Femur (tissue), 1 donor: ENCODE results near the gene BPI.
"Not testable (repeated sequence)": the region's sequence is repeated elsewhere in the genome, so short reads cannot be mapped to it uniquely, and the experiment has no call there.

Experiments
- DNase-seq: peaks from one replicate; pipeline ENCODE4 v3.0.0-alpha.2; 2017

BPI gene

DNA sequence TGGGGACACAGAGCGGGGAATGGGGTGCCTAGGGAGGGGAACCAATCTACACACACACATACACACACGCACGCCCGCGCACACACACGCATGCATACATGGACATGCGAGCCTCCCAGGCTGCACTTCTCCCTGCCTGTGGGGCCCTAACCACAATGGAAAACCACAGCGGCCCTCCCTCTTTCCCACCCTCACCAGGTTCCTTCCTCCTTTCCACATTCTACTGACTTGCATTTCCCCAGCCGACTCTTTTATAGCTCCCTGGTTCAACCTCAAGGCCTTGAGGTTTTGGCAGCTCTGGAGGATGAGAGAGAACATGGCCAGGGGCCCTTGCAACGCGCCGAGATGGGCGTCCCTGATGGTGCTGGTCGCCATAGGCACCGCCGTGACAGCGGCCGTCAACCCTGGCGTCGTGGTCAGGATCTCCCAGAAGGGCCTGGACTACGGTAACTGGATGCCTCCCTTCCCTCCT is at the start of gene BPI:
BPI (plus strand) TSS at position 249 of the 472 bp plus-strand sequence; CDS start at position 317, 68 bp downstream.
- DNase-seq, result peak; percentile 84

- not testable (repeated sequence) for DNase-seq
Measured at GRCh38 chr20:38254621-38255020, 49.3 kb upstream of the BPI start.

DNA sequence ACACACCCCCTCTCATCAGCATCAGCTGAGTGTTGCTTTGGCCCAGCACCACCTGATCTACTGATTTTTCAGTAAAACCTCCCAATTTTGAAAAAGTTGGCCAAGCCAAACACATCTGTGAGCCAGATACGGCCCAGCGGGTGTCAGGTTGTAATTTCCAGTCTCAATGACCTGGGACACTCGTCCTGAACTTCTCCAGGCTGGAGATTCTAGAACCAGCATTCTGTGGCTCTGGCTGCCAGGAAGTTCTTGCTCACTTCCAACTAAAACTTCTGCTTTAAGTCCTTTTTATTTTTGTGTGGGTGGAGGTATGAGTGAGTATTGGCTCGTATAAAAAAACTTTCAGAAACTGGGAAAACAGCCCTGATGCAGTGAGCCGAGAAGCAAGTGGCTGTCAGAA is 48.6 kb upstream of the BPI start:
- DNase-seq, result peak; percentile 73

DNA sequence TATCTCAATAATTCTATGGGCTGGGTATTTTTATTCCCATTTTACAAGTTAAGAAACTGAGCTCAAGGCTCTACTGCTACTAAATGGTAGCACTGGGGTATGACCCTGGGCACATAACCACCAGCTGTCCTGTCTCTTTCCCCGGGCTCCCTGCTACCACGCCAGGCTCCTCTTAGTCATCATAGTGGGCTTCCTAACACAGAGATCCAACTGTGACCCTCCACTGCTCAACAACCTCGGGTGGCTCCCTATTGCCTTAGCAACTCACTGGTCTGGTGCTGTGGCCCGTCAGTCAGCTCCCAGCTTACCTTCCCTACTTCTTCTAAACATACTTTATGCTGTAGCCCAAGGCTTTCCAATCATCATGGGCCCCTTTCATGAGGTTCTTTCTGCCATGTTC is 47.9 kb upstream of the BPI start:
- DNase-seq, result no peak

DNA sequence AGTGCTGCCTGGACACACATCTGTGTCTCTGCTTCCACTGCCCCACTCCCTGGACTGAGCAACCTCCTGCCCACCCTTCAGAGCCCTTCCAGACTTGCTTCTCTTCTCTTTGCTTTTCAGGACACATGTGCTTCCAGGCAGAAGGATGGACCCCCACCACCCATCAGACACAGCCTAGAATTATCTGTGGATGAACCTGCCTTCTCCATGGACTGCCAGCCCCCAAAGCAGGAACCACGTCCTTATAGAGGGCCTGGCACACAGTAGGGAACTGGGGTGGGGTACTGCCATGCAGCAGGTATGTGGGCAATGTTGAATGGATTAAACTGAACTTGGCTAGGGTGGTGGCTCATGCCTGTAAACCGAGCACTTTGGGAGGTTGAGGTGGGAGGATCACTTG is 47.0 kb upstream of the BPI start:
- no peak for DNase-seq

GRCh38 chr20:38258545-38259215 is 45.3 kb upstream of the BPI start:
- no peak for DNase-seq

DNA sequence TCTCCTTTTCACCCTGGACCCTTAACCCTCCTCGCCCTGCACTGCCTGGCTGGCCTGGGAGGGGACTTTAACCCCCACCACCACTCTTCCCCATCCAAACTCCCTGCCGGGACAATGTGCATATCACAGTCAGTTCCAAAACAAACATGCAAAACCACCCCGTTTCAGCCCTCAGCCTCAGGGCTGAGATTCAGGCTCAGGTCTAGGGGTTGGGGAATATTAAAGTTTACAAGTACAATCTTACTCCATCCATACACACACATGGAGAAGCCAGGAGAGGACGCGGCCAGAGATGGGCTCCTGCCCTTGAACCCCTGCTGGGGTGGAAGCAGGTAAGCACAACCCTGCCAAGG is 44.0 kb upstream of the BPI start:
- DNase-seq, result no peak

- peak; percentile 64 for DNase-seq
Measured at GRCh38 chr20:38260378-38261053, 43.4 kb upstream of the BPI start, which contains the start of gene KIAA1755. TSS of gene KIAA1755 (minus strand) at chr20:38260735. CDS start at chr20:38260500, 235 bp downstream.

DNA sequence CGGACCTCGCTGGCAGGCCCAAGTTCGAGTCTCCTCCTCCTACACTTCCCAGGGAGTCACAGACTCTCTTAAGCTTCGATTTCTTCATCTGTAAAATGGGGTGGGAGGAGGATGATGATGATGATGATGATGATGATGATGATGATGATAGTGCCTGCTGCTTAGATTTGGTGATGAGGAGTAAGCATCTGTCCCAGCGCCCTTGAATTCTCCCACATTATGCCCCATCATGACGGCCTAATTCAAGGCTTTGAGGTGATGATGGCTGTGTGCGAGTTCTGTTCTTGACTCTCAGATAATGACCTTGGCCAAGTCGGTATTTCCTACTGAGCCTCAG is 42.9 kb upstream of the BPI start:
- DNase-seq, result no peak

DNA sequence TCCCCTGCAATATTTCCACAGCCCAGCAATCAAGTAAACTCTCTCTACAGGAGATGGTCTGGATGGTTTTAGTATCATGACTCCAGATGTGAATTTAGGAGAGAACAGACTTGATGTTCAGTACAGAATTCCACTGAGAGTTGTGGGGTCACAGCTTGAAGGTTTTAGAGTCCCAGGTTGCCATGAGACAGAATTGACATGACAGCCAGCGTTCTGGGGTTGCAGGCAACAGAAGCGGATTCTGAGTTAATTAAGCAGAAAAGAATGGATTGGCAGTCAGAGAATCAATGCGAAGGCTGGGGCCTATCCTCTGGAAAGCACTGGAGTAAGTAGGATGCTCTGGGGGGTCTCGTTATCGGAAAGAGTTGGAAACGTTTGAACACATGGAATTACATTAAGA is 41.0 kb upstream of the BPI start:
- DNase-seq, result no peak

DNA sequence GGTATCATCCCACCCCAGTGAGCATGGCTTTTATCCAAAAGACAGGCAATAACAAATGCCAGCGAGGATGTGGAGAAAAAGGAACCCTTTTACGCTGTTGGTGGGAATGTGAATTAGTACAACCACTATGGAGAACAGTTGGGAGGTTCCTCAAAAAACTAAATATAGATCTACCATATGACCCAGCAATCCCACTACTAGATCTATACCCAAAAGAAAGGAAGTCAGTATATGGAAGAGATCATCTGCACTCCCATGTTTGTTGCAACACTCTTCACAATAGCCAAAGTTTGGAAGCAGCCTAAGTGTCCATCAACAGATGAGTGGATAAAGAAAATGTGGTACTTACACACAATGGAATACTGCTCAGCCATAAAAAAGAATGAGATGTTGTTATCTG is 37.5 kb upstream of the BPI start:
- no peak for DNase-seq

GRCh38 chr20:38267296-38267695 is 36.7 kb upstream of the BPI start:
- no peak for DNase-seq

DNA sequence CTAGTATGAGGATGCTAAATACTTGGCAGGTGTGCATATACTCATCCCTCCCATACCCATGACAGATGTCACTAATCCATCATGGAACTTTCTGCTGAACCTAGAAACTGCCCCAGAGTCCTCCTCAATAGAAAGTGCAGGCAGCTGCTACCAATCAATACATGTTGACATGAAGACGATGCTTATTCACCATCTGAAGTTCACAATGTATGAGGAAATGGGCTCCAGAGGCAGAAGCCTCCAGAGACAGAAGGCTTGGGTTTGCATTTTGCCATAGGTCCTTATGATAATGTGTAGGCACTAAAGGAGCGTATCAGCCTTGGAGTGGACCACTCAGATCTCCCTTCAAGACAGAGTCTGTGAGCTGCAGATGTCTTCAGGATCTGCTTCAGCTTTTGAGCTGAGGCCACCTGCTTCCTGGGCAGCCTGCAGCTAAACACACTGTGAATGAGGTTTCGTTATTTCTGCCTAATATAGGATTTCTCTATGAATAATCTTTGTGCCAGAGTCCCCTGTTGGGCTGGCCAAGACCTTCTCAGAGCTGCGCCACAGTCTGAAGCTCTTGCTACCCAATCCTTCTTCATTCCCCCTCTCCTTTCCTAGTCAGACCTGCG is 35.9 kb upstream of the BPI start:
- no peak for DNase-seq

DNA sequence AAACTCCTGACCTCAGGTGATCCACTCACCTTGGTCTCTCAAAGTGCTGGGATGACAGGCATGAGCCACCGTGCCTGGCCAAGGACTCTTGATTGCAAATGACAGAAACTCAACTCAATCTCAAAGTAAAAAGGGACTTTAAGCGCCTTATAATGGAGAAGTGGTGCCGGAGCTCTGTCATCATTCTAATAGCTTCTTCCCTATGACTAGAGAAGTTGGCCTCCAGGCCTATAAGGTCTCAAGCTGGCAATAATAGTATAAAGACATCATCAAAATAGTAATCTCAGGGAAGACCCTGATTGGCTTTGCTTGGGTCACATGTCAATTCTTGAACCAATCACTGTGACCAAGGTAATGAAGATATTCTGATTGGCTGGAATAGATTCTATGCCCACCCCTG is 34.9 kb upstream of the BPI start:
- DNase-seq, result no peak

- no peak for DNase-seq
Measured at GRCh38 chr20:38269715-38270114, 34.2 kb upstream of the BPI start.

- peak; percentile 88 for DNase-seq
Measured at GRCh38 chr20:38270869-38271605, 32.9 kb upstream of the BPI start.

DNA sequence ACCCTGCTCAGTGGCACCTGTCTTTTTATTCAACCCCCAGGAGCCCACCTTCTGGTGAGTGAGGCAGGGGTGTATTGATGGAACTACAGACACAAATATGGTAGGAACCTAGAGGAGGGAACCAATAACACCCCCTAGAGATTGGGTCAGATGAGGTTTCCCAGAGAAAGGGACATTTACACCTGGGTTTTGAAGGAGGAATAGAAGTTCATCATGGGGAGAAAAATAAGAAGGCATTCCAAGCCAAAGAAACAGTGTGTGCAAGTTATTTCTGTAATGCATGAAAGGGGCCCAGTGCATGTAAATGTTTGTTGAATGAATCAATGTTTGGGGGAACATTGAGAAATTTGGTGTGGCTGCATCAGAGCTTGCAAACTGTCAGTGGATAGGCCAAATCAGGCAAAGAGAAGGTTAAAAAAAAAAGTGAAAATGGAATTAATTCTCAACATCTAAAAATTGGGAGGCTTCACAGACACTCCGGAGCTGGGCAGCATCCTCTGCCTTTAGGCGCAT is 32.3 kb upstream of the BPI start:
- no peak for DNase-seq

DNA sequence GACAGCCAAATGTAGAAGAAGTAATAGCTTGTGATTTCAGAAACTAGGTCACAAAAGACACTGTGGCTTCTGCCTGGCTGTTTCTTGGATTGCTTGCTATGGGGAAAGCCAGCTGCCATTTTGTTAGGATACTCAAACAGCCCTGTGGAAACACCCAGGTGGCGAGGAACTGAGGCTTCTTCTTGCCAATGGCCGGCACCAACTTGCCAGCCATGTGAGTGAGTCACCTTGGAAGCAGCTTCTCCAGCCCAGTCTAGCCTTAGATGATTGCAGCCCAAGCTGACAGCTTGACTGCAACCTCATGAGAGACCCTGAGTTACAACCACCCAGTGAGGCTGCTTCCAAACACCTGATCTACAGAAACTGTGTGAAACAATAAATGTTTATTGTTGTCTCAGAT is 31.6 kb upstream of the BPI start:
- no peak for DNase-seq

- DNase-seq, result no peak
Measured at GRCh38 chr20:38272961-38273360, 31.0 kb upstream of the BPI start.

- no peak for DNase-seq
Measured at GRCh38 chr20:38275815-38276550, 28.0 kb upstream of the BPI start.

DNA sequence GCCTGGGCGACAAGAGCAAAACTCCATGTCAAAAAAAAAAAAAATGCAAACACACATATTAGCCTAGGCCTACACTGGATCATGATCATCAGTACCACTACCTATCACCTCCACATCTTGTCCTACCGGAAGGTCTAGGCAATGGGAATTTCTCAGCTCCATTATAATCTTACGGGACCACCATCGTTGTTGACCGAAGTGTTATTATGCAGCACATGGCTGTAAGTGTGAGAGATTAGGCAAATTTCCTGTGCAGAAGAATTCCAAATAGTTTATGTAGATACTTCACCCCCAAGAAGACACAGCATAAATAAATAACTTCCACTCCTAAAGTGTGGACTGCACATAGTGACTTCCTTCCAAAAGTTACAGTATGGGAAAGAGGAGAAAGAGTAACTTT is 26.7 kb upstream of the BPI start:
- DNase-seq, result no peak

DNA sequence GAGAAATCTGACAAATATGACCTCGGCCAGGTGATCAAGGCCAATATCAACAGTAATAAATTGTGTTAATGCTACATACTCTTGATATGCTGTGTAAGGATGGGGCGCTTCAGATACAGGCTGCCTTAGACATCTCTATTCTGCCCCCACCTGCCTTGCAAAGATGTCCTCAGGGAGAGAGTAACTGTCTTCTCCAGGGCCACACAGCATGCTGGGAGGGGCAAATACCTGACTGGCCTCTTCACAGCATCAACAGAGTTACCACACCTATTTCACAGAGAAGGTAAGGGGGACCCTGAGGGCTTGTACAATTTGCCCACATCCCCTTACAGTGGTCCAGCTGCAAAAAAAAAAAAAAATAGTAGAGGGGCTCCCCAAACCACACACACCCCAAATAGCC is 26.3 kb upstream of the BPI start:
- no peak for DNase-seq

DNA sequence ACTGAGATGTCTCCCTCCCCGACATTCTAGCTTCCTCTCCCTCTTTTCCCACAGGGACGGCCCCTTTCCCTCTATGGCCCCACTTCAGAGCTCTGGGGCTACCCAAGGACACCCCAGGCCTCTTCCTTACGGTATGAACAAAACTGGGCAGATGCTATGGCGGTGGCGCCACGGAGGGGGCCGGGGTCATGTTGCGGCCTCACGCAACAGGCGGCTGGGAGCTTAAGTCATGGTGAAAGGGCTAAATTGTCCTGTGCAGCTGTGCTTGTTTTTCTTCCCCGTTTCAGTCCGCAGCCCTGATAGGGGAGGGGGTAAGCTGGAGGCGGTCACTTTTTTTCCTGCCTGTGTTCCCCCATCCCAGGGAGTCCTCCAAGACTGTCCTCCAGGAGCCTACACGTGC is 25.8 kb upstream of the BPI start:
- peak; percentile 60 for DNase-seq
